Mesenchymal stem cell (in vitro differentiated cells and primary cell): ENCODE results near the gene C11orf91.

Experiments
- DNase-seq: peaks from one replicate; pipeline ENCODE4 v3.0.0-alpha.2; 2013
- H2AFZ ChIP-seq: one replicate; pipeline ENCODE4 v1.6.1; 2013; ENCODE audit warnings: low read depth, mild to moderate bottlenecking, control low read depth, inconsistent platforms, low read length, moderate library complexity
- H2AK5ac ChIP-seq: 2 replicates; pipeline ENCODE4 v1.6.1; 2013; ENCODE audit warnings: low read length, moderate library complexity, mild to moderate bottlenecking, inconsistent platforms; ENCODE audit not compliant: severe bottlenecking
- H2BK120ac ChIP-seq: one replicate; pipeline ENCODE4 v1.6.1; 2013; ENCODE audit warnings: low read depth, mild to moderate bottlenecking, inconsistent platforms, low read length, moderate library complexity
- H2BK12ac ChIP-seq, 2 experiments: one replicate each; pipeline ENCODE4 v1.6.1; 2013; ENCODE audit warnings: inconsistent platforms in 2 of 2, low read length in 2 of 2, mild to moderate bottlenecking in 2 of 2, moderate library complexity in 2 of 2, control low read depth in 1 of 2
- H2BK15ac ChIP-seq: one replicate; pipeline ENCODE4 v1.6.1; 2013; ENCODE audit warnings: mild to moderate bottlenecking, low read depth, inconsistent platforms; ENCODE audit not compliant: poor library complexity, severe bottlenecking
- H2BK5ac ChIP-seq: 2 replicates; pipeline ENCODE4 v1.6.1; 2013; ENCODE audit warnings: low read depth, mild to moderate bottlenecking, low read length, control low read depth, inconsistent platforms; ENCODE audit not compliant: poor library complexity, severe bottlenecking
- H3K14ac ChIP-seq, 2 experiments: one replicate each; pipeline ENCODE4 v1.6.1; 2013; ENCODE audit warnings: inconsistent platforms in 2 of 2, low read length in 2 of 2, control low read depth in 1 of 2, mild to moderate bottlenecking in 1 of 2, moderate library complexity in 1 of 2
- H3K18ac ChIP-seq, 2 experiments: one replicate each; pipeline ENCODE4 v1.6.1; 2013; ENCODE audit warnings: inconsistent platforms in 2 of 2, low read length in 2 of 2, control low read depth in 1 of 2, low read depth in 1 of 2, mild to moderate bottlenecking in 1 of 2
- H3K23ac ChIP-seq, 2 experiments: one replicate each; pipeline ENCODE4 v1.6.1; 2013; ENCODE audit warnings: inconsistent platforms in 2 of 2, low read length in 2 of 2, mild to moderate bottlenecking in 2 of 2, moderate library complexity in 2 of 2, control low read depth in 1 of 2
- H3K27ac ChIP-seq: 2 replicates; pipeline ENCODE4 v1.5.1; 2013; ENCODE audit warnings: mild to moderate bottlenecking, moderate library complexity, low read length, control low read depth, inconsistent platforms; ENCODE audit not compliant: poor library complexity, severe bottlenecking
- H3K27me3 ChIP-seq, 2 experiments: 2 replicates each; pipeline versions ENCODE4 v1.6.1 to v1.7.0; 2013; ENCODE audit warnings: low read length in 2 of 2, mild to moderate bottlenecking in 2 of 2, moderate library complexity in 2 of 2, control low read depth in 1 of 2, inconsistent platforms in 1 of 2; ENCODE audit not compliant: control insufficient read depth in 1 of 2, insufficient read depth in 1 of 2
- H3K36me3 ChIP-seq, 2 experiments: 2 replicates each; pipeline versions ENCODE4 v1.6.1 to v1.7.0; 2013; ENCODE audit warnings: low read length in 2 of 2, control low read depth in 1 of 2, inconsistent platforms in 1 of 2, low read depth in 1 of 2, mild to moderate bottlenecking in 1 of 2; ENCODE audit not compliant: insufficient read depth in 2 of 2, control insufficient read depth in 1 of 2
- H3K4ac ChIP-seq, 2 experiments: one replicate each; pipeline ENCODE4 v1.6.1; 2013; ENCODE audit warnings: inconsistent platforms in 2 of 2, low read length in 2 of 2, mild to moderate bottlenecking in 2 of 2, moderate library complexity in 2 of 2, control low read depth in 1 of 2, low read depth in 1 of 2
- H3K4me1 ChIP-seq: 2 replicates; pipeline ENCODE4 v1.6.1; 2013; ENCODE audit warnings: low read depth, low read length, control low read depth; ENCODE audit not compliant: control insufficient read depth, insufficient read depth
- H3K4me2 ChIP-seq: 2 replicates; pipeline ENCODE4 v1.6.1; 2013; ENCODE audit warnings: low read length, mild to moderate bottlenecking, inconsistent platforms; ENCODE audit not compliant: poor library complexity, severe bottlenecking
- H3K4me3 ChIP-seq, 2 experiments: 2 replicates each; pipeline versions ENCODE4 v1.5.1 to v1.7.0; 2013; ENCODE audit warnings: low read length in 2 of 2, mild to moderate bottlenecking in 2 of 2, control low read depth in 1 of 2, low read depth in 1 of 2; ENCODE audit not compliant: insufficient read depth in 1 of 2
- H3K79me1 ChIP-seq: replicated peaks from 2 replicates; pipeline ENCODE4 v1.6.1; 2013; ENCODE audit warnings: mild to moderate bottlenecking, control low read depth, low read length, inconsistent platforms; ENCODE audit not compliant: poor library complexity, severe bottlenecking
- H3K9ac ChIP-seq: 2 replicates; pipeline ENCODE4 v1.7.0; 2013; ENCODE audit warnings: mild to moderate bottlenecking, low read length, moderate library complexity
- H3K9me3 ChIP-seq: 2 replicates; pipeline ENCODE4 v1.7.0; 2013; ENCODE audit warnings: mild to moderate bottlenecking, low read length; ENCODE audit not compliant: control insufficient read depth
- H4K8ac ChIP-seq: one replicate; pipeline ENCODE4 v1.6.1; 2013; ENCODE audit warnings: inconsistent platforms, mild to moderate bottlenecking, low read length, moderate library complexity
- H4K91ac ChIP-seq: one replicate; pipeline ENCODE4 v1.6.1; 2013; ENCODE audit warnings: mild to moderate bottlenecking, low read length, inconsistent platforms
- WGBS: methylation state at CpG from one replicate; pipeline ENCODE4 v1.1.7; 2013; ENCODE audit warnings: mixed read lengths; 5-methylcytosine and 5-hydroxymethylcytosine counted together

C11orf91 gene

GRCh38 chr11:33660962-33661361 lies 39.7 kb downstream of the C11orf91 start:
- no peak for DNase-seq
- H3K4ac ChIP-seq, result no peak overlapping the region
- no peaks in the 10 kb centered on the region for H3K9me3 ChIP-seq
- H3K9ac ChIP-seq, result no peak overlapping the region
- WGBS, result no CpG with 5 or more reads among the region's 4 CpGs
- no peak overlapping the region for H3K18ac ChIP-seq
- no peak overlapping the region for H4K91ac ChIP-seq
- no peak overlapping the region for H2BK120ac ChIP-seq
- H3K4me1 ChIP-seq, result peaks cover 2% of the 10 kb centered on the region
- no peak overlapping the region for H3K23ac ChIP-seq
- peak overlapping the region; percentile 46 for H4K8ac ChIP-seq
- H2BK5ac ChIP-seq, result no peak overlapping the region
- no peak overlapping the region for H3K27ac ChIP-seq
- H3K4me3 ChIP-seq, result no peak overlapping the region
- no peak overlapping the region for H2AK5ac ChIP-seq
- H2AFZ ChIP-seq, result no peak overlapping the region
- no peak overlapping the region for H2BK15ac ChIP-seq
- no peak overlapping the region for H3K14ac ChIP-seq
- no peak overlapping the region for H3K4me2 ChIP-seq
- no peak overlapping the region for H2BK12ac ChIP-seq
- no peaks in the 10 kb centered on the region for H3K79me1 ChIP-seq
- peaks cover 20 to 86% of the 10 kb centered on the region in 2 experiments for H3K36me3 ChIP-seq
- H3K27me3 ChIP-seq, result no peaks in the 10 kb centered on the region

DNA sequence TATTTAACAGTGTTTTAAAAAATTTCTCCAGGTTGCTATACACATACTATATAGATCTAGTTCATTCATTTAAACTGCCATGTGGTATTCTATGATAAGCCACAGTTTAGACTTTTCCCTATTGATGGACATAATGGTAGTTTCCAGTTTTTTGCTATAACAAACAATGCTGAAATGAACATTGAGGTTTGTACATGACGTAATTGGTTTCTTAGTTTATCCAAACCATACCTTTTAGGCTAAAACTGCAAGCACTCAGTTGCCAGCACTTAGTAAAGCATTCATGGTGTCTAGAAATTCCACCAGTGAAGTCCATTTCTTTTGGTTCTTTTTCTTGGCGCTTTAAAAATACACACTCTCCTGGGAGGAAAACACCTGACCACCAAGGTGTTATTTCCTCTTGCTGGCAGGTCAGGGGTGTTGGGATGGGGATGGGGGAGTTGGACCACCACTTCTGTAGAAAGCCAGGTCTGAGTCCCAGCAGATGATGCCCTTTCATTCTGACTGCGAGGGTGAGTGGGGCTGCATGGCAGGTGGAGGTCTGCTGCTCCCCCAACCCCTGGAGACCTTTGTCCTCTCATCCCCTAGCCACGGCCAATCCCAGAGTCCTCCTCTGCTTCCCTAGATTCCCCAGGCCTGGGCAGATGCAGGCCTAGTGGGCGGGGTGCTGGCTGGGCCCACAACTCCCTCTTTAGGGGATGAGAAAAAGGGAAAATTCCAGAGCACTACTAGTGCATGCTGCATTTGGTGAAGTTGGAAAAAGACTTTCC lies 41.1 kb downstream of the C11orf91 start:
- Histone ChIP-seq H2BK120ac (no peak overlapping the region), H3K9me3 (no peaks in the 10 kb centered on the region), H3K36me3 (peaks cover 15 to 90% of the 10 kb centered on the region in 2 experiments), H2BK15ac (no peak overlapping the region), H3K14ac (no peak overlapping the region), H2BK12ac (no peak overlapping the region), H3K4ac (no peak overlapping the region), H3K27me3 (no peaks in the 10 kb centered on the region), H4K91ac (no peak overlapping the region), H2AK5ac (no peak overlapping the region), H4K8ac (no peak overlapping the region), H3K4me1 (peaks cover 1% of the 10 kb centered on the region), H2BK5ac (no peak overlapping the region), H3K27ac (no peak overlapping the region), H3K23ac (no peak overlapping the region), H3K9ac (no peak overlapping the region), H3K4me2 (no peak overlapping the region), H3K4me3 (no peak overlapping the region), H2AFZ (no peak overlapping the region), H3K79me1 (no peaks in the 10 kb centered on the region), H3K18ac (no peak overlapping the region)
- WGBS, result 79% methylated on average over 3 of the region's 5 CpGs
- no peak for DNase-seq

GRCh38 chr11:33658195-33658900 lies 42.3 kb downstream of the C11orf91 start:
- Histone ChIP-seq H4K91ac (no peak overlapping the region), H3K4me2 (no peak overlapping the region), H3K14ac (no peak overlapping the region), H3K4ac (no peak overlapping the region), H2AFZ (no peak overlapping the region), H2BK120ac (no peak overlapping the region), H3K9ac (no peak overlapping the region), H3K23ac (no peak overlapping the region), H2AK5ac (no peak overlapping the region), H3K4me3 (no peak overlapping the region), H2BK12ac (no peak overlapping the region), H3K4me1 (peaks cover 1% of the 10 kb centered on the region), H3K79me1 (no peaks in the 10 kb centered on the region), H3K36me3 (peaks cover 15 to 83% of the 10 kb centered on the region in 2 experiments), H3K18ac (no peak overlapping the region), H3K27ac (no peak overlapping the region), H2BK15ac (no peak overlapping the region), H4K8ac (no peak overlapping the region), H2BK5ac (no peak overlapping the region), H3K27me3 (no peaks in the 10 kb centered on the region), H3K9me3 (no peaks in the 10 kb centered on the region)
- DNase-seq, result no peak
- WGBS, result 90% methylated on average over 20 of the region's 22 CpGs

GRCh38 chr11:33657757-33658156 lies 42.9 kb downstream of the C11orf91 start:
- no peak for DNase-seq
- 83% methylated on average over 3 of the region's 3 CpGs for WGBS

More at GRCh38 chr11:33657757-33658156, 42.9 kb downstream of the C11orf91 start:
- Histone ChIP-seq H3K27ac (no peak overlapping the region), H3K4ac (no peak overlapping the region), H3K79me1 (no peaks in the 10 kb centered on the region), H2BK12ac (no peak overlapping the region), H2BK120ac (no peak overlapping the region), H4K8ac (no peak overlapping the region), H3K14ac (no peak overlapping the region), H3K4me2 (no peak overlapping the region), H3K4me1 (peaks cover 1% of the 10 kb centered on the region), H3K4me3 (no peak overlapping the region), H3K9ac (no peak overlapping the region), H3K36me3 (peaks cover 15 to 77% of the 10 kb centered on the region in 2 experiments), H2AK5ac (no peak overlapping the region), H2BK5ac (no peak overlapping the region), H4K91ac (no peak overlapping the region), H3K9me3 (no peaks in the 10 kb centered on the region), H2AFZ (no peak overlapping the region), H3K27me3 (no peaks in the 10 kb centered on the region), H3K18ac (no peak overlapping the region), H2BK15ac (no peak overlapping the region), H3K23ac (no peak overlapping the region)
